Karpas-422 (cell line): ENCODE results near the gene ZBTB47. TPM values are rescaled to one million over a fixed set of nuclear protein-coding genes. Genes with fewer than 3 reads are reported as not detected.

Experiments used
- DNase-seq: peaks from one replicate; pipeline ENCODE4 v3.0.0-alpha.2; 2015
- H2AFZ ChIP-seq: fragments of 200-600 bp; sonication (generic); 2 replicates; pipeline ENCODE4 v1.6.1; 2014; ENCODE audit warnings: antibody characterized with exemption, low read length, mixed read lengths
- H3K27ac ChIP-seq: fragments of 200-600 bp; sonication (generic); 2 replicates; pipeline ENCODE4 v1.5.1; 2014; ENCODE audit warnings: mild to moderate bottlenecking, low read length, moderate library complexity
- H3K27me3 ChIP-seq: fragments of 200-600 bp; sonication (generic); 2 replicates; pipeline ENCODE4 v1.6.1; 2014; ENCODE audit warnings: low read length, mixed read lengths
- H3K36me3 ChIP-seq: fragments of 200-600 bp; sonication (generic); 2 replicates; pipeline ENCODE4 v1.6.1; 2014; ENCODE audit warnings: low read length, mixed read lengths; ENCODE audit not compliant: insufficient read depth
- H3K4me1 ChIP-seq: fragments of 200-600 bp; sonication (generic); 2 replicates; pipeline ENCODE4 v1.6.1; 2014; ENCODE audit warnings: mild to moderate bottlenecking, low read length, mixed read lengths
- H3K4me2 ChIP-seq: fragments of 200-600 bp; sonication (generic); 2 replicates; pipeline ENCODE4 v1.6.1; 2014; ENCODE audit warnings: low read length, low read depth, mild to moderate bottlenecking; ENCODE audit not compliant: poor library complexity, severe bottlenecking
- H3K4me3 ChIP-seq: fragments of 200-600 bp; sonication (generic); 2 replicates; pipeline ENCODE4 v1.5.1; 2014; ENCODE audit warnings: mild to moderate bottlenecking, antibody characterized with exemption, low read length, mixed read lengths
- H3K79me2 ChIP-seq: fragments of 200-600 bp; sonication (generic); 2 replicates; pipeline ENCODE4 v1.6.1; 2014; ENCODE audit warnings: mild to moderate bottlenecking, low read length, mixed read lengths
- H3K9ac ChIP-seq: fragments of 200-600 bp; sonication (generic); 2 replicates; pipeline ENCODE4 v1.6.0; 2014; ENCODE audit warnings: low read length
- H3K9me2 ChIP-seq: fragments of 200-600 bp; sonication (generic), shearing (Covaris generic); replicated peaks from 2 replicates; pipeline ENCODE4 v1.6.0; 2014; ENCODE audit warnings: mild to moderate bottlenecking, low read length, moderate library complexity; ENCODE audit not compliant: insufficient read depth
- H3K9me3 ChIP-seq: fragments of 300-700, 200-600 bp; sonication (generic); 2 replicates; pipeline ENCODE4 v1.6.1; 2014; ENCODE audit warnings: low read length, mixed read lengths
- H4K20me1 ChIP-seq: fragments of 200-600 bp; sonication (generic); 2 replicates; pipeline ENCODE4 v1.6.1; 2014; ENCODE audit warnings: mild to moderate bottlenecking, antibody characterized with exemption, low read length, low read depth; ENCODE audit not compliant: insufficient read depth
- total RNA-seq: library from RNA; depleted of rRNA; stranded (reverse); fragments of >200 nt; shearing (Covaris generic); gene quantifications from 2 replicates; pipeline ENCODE4 v1.2.3, GENCODE V29; 2014; ENCODE audit warnings: low replicate concordance

The ZBTB47 gene
- total RNA-seq, 1 experiment from 2014 or later = 0.07 TPM

DNA sequence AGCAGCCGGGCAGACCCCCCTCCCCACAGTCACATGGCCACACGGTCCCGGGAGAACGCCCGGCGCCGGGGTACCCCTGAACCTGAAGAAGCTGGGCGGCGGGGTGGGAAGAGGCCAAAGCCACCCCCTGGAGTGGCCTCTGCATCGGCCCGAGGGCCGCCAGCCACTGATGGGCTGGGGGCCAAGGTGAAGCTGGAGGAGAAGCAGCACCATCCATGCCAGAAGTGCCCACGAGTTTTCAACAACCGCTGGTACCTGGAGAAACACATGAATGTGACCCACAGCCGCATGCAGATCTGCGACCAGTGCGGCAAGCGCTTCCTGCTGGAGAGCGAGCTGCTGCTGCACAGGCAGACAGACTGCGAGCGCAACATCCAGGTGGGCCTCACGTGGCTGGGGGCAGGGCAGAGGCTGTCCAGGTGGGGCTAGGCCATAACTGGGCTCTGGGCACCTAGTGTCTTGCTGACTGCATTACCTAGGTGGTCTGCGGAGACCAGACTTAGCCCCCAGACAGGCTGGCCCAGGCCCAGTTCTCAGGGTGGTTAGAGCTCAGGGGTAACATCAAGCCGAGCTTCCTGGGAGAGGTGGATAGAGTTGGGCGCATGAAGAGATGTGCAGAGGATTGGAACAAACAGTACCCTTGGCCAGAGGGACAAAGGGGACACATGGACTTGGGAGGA lies 6.1 kb downstream of the ZBTB47 start:
- no peak for DNase-seq
- Histone ChIP-seq H3K27me3 (no peaks in the 10 kb centered on the region), H3K4me1 (peaks cover 12% of the 10 kb centered on the region), H3K9me2 (no peaks in the 10 kb centered on the region), H3K79me2 (no peaks in the 10 kb centered on the region), H3K4me3 (no peak overlapping the region), H3K36me3 (no peaks in the 10 kb centered on the region), H4K20me1 (no peaks in the 10 kb centered on the region), H3K27ac (no peak overlapping the region), H2AFZ (no peak overlapping the region), H3K9ac (no peak overlapping the region), H3K9me3 (no peaks in the 10 kb centered on the region), H3K4me2 (no peak overlapping the region)

GRCh38 chr3:42660131-42660715 lies 6.7 kb downstream of the ZBTB47 start:
- Histone ChIP-seq H4K20me1 (no peaks in the 10 kb centered on the region), H3K79me2 (no peaks in the 10 kb centered on the region), H3K9me3 (no peaks in the 10 kb centered on the region), H3K9ac (no peak overlapping the region), H3K36me3 (no peaks in the 10 kb centered on the region), H3K4me3 (no peak overlapping the region), H3K27ac (no peak overlapping the region), H3K4me1 (peaks cover 12% of the 10 kb centered on the region), H3K9me2 (no peaks in the 10 kb centered on the region), H3K4me2 (no peak overlapping the region), H2AFZ (no peak overlapping the region), H3K27me3 (no peaks in the 10 kb centered on the region)
- DNase-seq = no peak

- Histone ChIP-seq H3K9me3 (no peaks in the 10 kb centered on the region), H3K27ac (no peak overlapping the region), H3K9me2 (no peaks in the 10 kb centered on the region), H3K4me1 (peaks cover 12% of the 10 kb centered on the region), H3K27me3 (no peaks in the 10 kb centered on the region), H2AFZ (no peak overlapping the region), H3K4me2 (no peak overlapping the region), H3K79me2 (no peaks in the 10 kb centered on the region), H3K36me3 (no peaks in the 10 kb centered on the region), H4K20me1 (no peaks in the 10 kb centered on the region), H3K9ac (no peak overlapping the region), H3K4me3 (no peak overlapping the region)
- DNase-seq = peak; percentile 76
Observed at GRCh38 chr3:42660898-42661297, 7.4 kb downstream of the ZBTB47 start.

- Histone ChIP-seq H3K4me3 (no peak overlapping the region), H4K20me1 (no peaks in the 10 kb centered on the region), H3K36me3 (no peaks in the 10 kb centered on the region), H2AFZ (no peak overlapping the region), H3K9me2 (no peaks in the 10 kb centered on the region), H3K9ac (no peak overlapping the region), H3K9me3 (no peaks in the 10 kb centered on the region), H3K79me2 (no peaks in the 10 kb centered on the region), H3K4me1 (peaks cover 12% of the 10 kb centered on the region), H3K27ac (no peak overlapping the region), H3K27me3 (no peaks in the 10 kb centered on the region), H3K4me2 (no peak overlapping the region)
- DNase-seq = no peak
Observed at GRCh38 chr3:42661593-42662022, 8.1 kb downstream of the ZBTB47 start.

GRCh38 chr3:42662037-42662812 lies 8.7 kb downstream of the ZBTB47 start:
- no peak overlapping the region for H2AFZ ChIP-seq
- no peak overlapping the region for H3K27ac ChIP-seq
- no peak overlapping the region for H3K9ac ChIP-seq
- H3K4me3 ChIP-seq = no peak overlapping the region
- no peak for DNase-seq
- H3K79me2 ChIP-seq = no peaks in the 10 kb centered on the region
- H3K4me2 ChIP-seq = no peak overlapping the region
- H3K27me3 ChIP-seq = no peaks in the 10 kb centered on the region
- no peaks in the 10 kb centered on the region for H3K9me3 ChIP-seq
- H3K4me1 ChIP-seq = peaks cover 12% of the 10 kb centered on the region
- no peaks in the 10 kb centered on the region for H4K20me1 ChIP-seq
- H3K9me2 ChIP-seq = no peaks in the 10 kb centered on the region
- H3K36me3 ChIP-seq = no peaks in the 10 kb centered on the region

DNA sequence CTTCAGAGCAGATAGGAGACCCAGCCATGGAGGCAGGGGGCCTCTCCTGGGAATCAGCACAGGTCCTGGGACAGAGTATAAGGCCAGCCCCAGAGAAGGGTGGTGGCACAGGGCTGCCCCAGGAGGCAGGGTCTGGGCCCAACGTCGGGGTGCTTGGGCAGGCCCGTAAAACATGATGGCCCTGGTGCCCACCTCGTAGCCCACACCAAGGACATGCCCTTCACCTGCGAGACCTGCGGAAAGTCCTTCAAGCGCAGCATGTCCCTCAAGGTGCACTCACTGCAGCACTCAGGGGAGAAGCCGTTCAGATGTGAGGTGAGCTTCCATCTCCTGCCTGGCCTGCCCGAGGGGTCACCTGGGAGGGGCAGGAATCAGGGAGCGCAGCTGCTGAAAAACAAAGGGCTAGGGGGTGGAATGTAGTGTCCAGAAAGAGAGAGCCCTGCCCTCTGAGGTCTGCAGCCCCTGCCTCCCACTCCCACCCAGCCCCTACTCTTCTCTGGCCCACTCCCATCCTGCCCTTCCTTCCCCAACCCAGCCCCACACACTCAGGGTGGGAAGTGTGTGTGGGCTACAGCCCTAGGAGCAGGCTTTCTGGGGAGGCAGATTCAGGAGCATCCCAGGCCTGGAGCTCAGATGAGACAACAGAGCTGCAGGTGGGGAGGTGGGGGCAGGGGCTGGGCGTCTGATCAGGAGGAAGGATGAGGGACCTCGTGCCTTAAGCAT lies 9.5 kb downstream of the ZBTB47 start:
- Histone ChIP-seq H3K79me2 (no peaks in the 10 kb centered on the region), H3K36me3 (no peaks in the 10 kb centered on the region), H2AFZ (no peak overlapping the region), H3K27me3 (no peaks in the 10 kb centered on the region), H3K9ac (no peak overlapping the region), H3K4me2 (no peak overlapping the region), H4K20me1 (no peaks in the 10 kb centered on the region), H3K4me3 (no peak overlapping the region), H3K9me2 (no peaks in the 10 kb centered on the region), H3K4me1 (peaks cover 12% of the 10 kb centered on the region), H3K9me3 (no peaks in the 10 kb centered on the region), H3K27ac (no peak overlapping the region)
- DNase-seq = no peak

DNA sequence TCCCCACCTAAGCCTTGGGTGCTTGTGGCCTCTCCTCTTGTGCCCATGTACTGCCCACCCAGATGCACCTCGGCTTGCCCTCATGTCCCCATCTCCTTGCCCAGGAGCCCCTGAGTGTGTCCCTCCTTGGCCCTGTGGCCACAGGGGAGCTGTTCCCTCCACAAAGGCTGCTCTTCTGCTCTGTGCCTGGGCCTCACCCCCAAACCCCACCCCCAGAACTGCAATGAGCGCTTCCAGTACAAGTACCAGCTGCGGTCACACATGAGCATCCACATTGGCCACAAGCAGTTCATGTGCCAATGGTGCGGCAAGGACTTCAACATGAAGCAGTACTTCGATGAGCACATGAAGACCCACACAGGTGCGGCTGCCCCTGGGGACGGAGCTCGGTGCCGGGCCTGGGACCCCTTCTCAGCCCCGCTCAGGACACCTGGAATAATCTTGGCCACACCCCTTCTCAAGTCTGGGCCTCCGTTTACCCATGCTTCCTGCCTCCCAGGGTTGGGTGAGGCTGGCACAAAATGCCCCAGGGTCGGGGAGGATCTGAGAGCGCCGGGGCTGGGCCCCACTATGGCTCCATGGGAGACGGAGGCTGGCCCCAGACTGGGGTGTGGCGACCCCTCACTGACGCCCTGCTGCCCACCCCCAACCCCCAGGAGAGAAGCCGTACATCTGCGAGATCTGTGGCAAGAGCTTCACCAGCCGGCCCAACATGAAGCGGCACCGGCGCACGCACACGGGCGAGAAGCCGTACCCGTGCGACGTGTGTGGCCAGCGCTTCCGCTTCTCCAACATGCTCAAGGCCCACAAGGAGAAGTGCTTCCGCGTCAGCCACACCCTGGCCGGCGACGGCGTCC lies 10.3 kb downstream of the ZBTB47 start:
- no peak overlapping the region; the same call in 1 of the 2 replicates for H3K9ac ChIP-seq
- H3K4me1 ChIP-seq = peaks cover 12% of the 10 kb centered on the region
- no peak overlapping the region for H2AFZ ChIP-seq
- H3K36me3 ChIP-seq = no peaks in the 10 kb centered on the region
- H3K4me3 ChIP-seq = no peak overlapping the region
- DNase-seq = peak; percentile 55
- peak overlapping the region; percentile 44 for H3K4me2 ChIP-seq
- no peak overlapping the region for H3K27ac ChIP-seq
- H4K20me1 ChIP-seq = no peaks in the 10 kb centered on the region
- H3K9me2 ChIP-seq = no peaks in the 10 kb centered on the region
- no peaks in the 10 kb centered on the region for H3K79me2 ChIP-seq
- no peaks in the 10 kb centered on the region for H3K9me3 ChIP-seq
- no peaks in the 10 kb centered on the region for H3K27me3 ChIP-seq
